ENCODE data around the gene OGDH. TPM values are rescaled to one million over a fixed set of nuclear protein-coding genes. Genes with fewer than 3 reads are reported as not detected.

The OGDH gene
- total RNA-seq, 2 donors from 2014 or later: 277 to 390 TPM

DNA sequence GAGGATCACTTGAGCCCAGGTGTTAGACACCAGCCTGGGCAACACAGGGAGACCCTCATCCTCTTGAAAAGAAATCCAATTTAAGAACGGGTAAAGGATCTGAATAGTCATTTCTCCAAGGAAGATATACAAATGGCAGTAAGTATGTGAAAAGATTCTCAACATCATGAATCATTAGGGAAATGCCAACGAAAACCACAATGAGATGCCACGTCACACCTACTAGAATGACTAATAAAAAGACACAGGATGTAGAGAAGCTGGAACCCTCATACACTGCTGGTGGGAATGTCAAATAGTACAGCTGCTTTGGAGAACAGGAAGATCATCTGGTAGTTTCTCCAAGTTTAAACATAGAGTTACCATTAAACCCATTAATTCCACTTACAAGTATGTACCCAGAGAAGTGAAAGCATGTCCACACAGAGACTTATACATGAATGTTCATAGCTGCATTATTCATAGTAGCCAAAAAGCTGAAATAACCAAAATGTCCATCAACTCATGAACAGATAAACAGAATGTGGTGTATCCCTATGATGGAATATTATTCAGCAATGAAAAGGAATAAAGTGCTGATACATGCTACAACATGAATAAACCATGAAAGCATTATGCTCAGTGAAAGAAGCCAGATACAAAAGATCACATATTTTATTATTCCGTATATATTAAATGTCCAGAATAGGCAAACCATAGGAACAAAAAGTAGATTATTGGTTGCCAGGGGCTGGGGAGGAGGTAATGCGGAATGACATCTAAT lies 129.2 kb downstream of the OGDH start:
- Histone ChIP-seq H3K27ac (no peak overlapping the region), H3K4me1 (no peaks in the 10 kb centered on the region), H3K4me3 (no peak overlapping the region), H3K27me3 (no peaks in the 10 kb centered on the region), H3K9me3 (no peaks in the 10 kb centered on the region), H3K36me3 (no peaks in the 10 kb centered on the region)
- TF ChIP-seq, protein P1, sequence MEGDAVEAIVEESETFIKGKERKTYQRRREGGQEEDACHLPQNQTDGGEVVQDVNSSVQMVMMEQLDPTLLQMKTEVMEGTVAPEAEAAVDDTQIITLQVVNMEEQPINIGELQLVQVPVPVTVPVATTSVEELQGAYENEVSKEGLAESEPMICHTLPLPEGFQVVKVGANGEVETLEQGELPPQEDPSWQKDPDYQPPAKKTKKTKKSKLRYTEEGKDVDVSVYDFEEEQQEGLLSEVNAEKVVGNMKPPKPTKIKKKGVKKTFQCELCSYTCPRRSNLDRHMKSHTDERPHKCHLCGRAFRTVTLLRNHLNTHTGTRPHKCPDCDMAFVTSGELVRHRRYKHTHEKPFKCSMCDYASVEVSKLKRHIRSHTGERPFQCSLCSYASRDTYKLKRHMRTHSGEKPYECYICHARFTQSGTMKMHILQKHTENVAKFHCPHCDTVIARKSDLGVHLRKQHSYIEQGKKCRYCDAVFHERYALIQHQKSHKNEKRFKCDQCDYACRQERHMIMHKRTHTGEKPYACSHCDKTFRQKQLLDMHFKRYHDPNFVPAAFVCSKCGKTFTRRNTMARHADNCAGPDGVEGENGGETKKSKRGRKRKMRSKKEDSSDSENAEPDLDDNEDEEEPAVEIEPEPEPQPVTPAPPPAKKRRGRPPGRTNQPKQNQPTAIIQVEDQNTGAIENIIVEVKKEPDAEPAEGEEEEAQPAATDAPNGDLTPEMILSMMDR (IDR thresholded peaks at IDR 0.05): no peak
- no peak for DNase-seq (ENCODE audit: low spot score)

DNA sequence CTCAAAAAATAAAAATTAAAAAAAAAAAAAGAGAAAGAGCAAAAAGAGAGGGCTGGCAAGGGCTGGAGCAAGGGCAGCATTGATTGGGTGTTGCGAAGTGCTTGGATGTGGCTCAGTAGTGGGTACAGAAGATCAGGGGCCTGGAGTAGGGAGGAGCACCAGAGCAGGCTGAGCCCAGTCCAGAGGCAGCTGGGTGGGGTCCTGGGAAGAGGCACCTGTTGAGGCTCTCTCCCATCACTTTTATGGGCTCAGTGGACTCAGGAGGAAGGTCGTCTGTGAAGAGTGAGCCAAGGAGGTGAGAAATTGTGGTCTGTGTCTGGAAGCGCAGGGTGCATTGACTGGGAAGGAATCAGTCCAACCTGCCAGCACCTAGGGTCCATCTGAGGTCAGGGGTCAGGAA lies 130.5 kb downstream of the OGDH start:
- H3K4me3 ChIP-seq: no peak overlapping the region

DNA sequence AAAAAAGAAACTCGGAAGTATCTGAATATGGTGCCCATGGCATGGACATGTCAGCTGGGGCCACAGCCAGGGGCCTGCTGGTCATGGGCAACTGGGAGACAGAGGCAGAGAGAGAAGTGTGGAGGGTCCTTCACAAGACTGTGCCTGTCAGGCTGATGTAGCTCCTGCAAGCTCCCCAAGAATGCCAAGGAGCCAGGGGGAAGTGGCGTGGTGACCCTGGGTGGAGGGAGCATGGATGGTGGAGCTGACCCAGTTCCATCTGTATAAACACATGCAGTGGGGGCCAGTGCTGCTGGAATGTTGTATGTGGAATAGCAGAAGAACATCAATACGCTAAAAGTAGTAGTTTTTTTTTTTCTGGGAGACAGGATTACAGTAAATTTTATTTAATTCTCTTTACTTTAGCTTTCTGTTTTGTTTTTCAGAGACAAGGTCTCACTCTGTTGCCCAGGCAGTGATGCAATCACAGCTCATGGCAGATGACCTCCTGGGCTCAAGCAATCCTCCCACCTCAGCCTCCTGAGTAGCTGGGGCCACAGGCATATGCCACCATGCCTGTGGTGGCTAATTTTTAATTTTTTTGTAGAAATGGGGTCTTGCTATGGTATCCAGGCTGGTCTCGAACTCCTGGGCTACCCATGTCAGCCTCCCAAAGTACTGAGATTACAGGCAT lies 131.8 kb downstream of the OGDH start:
- Histone ChIP-seq H3K27me3 (no peaks in the 10 kb centered on the region), H3K4me3 (no peak overlapping the region), H3K4me1 (no peaks in the 10 kb centered on the region), H3K9me3 (no peaks in the 10 kb centered on the region), H3K36me3 (no peaks in the 10 kb centered on the region), H3K27ac (no peak overlapping the region)
- TF ChIP-seq, protein P1 (IDR thresholded peaks at IDR 0.05): no peak
- DNase-seq (ENCODE audit: low spot score): no peak

More for the DNA sequence above, 130.5 kb downstream of the OGDH start:
- TF ChIP-seq, protein P1 (IDR thresholded peaks at IDR 0.05): no peak
- no peaks in the 10 kb centered on the region for H3K27me3 ChIP-seq
- no peak for DNase-seq (ENCODE audit: low spot score)
- H3K9me3 ChIP-seq: no peaks in the 10 kb centered on the region
- H3K27ac ChIP-seq: no peak overlapping the region
- no peaks in the 10 kb centered on the region for H3K4me1 ChIP-seq
- no peaks in the 10 kb centered on the region for H3K36me3 ChIP-seq

DNA sequence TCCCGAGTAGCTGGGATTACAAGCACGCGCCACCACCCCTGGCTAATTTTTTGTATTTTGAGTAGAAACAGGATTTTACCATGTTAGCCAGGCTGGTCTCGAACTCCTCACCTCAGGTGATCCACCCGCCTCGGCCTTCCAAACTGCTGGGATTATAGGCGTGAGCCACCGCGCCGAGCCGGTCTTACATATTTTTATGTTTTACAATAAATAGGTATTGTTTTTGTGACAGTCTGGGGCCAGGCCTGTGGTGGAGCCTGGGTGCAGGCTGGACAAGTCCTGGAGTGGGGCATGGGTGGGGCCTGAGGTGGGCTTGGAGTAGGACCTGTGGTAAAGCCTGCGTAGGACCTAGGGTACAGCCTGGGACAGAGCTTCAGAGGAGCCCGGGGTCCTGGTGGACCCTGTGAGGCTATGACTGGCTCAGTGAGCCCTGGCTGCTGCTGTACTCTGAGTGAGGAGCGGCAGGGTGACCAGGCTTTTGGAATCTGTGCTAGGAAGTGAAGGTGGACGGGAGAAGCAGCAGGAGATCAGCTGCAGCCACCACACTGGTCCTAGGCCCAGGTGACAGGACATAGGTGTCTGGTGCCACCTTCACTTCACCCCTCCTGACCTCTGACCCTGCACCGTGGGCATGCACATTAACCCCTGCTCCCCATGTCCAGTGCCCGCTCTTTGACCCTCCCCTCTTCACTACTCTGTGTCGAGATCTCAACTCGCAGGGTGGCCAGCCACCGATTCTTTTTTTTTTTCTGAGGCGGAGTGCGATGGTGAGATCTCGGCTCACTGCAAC lies 132.6 kb downstream of the OGDH start:
- Histone ChIP-seq H3K9me3 (no peaks in the 10 kb centered on the region), H3K4me3 (no peak overlapping the region), H3K27me3 (no peaks in the 10 kb centered on the region), H3K36me3 (no peaks in the 10 kb centered on the region), H3K4me1 (no peaks in the 10 kb centered on the region), H3K27ac (no peak overlapping the region)
- TF ChIP-seq, protein P1 (IDR thresholded peaks at IDR 0.05): no peak
- DNase-seq (ENCODE audit: low spot score): no peak

DNA sequence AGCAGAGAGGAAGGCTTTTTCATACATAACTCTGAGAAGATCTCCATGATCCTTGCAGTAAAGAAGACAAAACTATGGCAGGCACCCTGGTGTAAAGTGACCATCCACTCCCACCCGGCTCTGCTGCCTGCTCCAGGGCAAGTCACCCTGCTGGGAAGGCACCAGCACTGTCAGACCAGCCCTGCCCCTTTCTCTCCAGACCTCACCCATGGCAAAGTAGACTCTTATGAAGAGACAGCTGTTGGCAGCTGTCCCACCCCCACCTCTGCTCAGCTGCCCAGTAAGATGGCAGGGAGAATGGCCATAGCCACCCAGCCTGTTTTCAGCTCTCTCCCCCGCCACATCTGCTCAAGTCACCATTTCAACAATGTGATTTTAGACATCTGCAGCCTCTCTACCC lies 133.6 kb downstream of the OGDH start:
- no peaks in the 10 kb centered on the region for H3K4me1 ChIP-seq
- no peak for DNase-seq (ENCODE audit: low spot score)
- no peak overlapping the region for H3K4me3 ChIP-seq
- no peaks in the 10 kb centered on the region for H3K27me3 ChIP-seq
- TF ChIP-seq, protein P1 (IDR thresholded peaks at IDR 0.05): no peak
- no peaks in the 10 kb centered on the region for H3K36me3 ChIP-seq
- H3K27ac ChIP-seq: no peak overlapping the region
- no peaks in the 10 kb centered on the region for H3K9me3 ChIP-seq

All from right atrium auricular region (tissue), 2 donors.